Activated CD4-positive, alpha-beta T cell treated with anti-CD3 and anti-CD28 coated beads, Interleukin-2, amount 50 U/mL, for 16 hours (primary cell): ENCODE results near the gene RSAD2.
"Not testable (repeated sequence)": the region's sequence is repeated elsewhere in the genome, so short reads cannot be mapped to it uniquely, and the experiment has no call there.

Source experiments
- DNase-seq: peaks from one replicate; pipeline ENCODE4 v3.0.0-alpha.2; 2020

The RSAD2 gene

GRCh38 chr2:6877402-6878304 is at the start of gene RSAD2:
Gene RSAD2 (plus strand): TSS chr2:6877777. CDS start chr2:6877801, 24 bp downstream.
- peak; percentile 66 for DNase-seq

- DNase-seq, result peak; percentile 3
Observed at GRCh38 chr2:6828299-6828584, 49.3 kb upstream of the RSAD2 start.

GRCh38 chr2:6831229-6831628 is 46.3 kb upstream of the RSAD2 start:
- DNase-seq, result no peak

GRCh38 chr2:6832596-6833299 is 44.8 kb upstream of the RSAD2 start:
- DNase-seq, result no peak

GRCh38 chr2:6833300-6833604 is 44.3 kb upstream of the RSAD2 start:
- no peak for DNase-seq

- no peak for DNase-seq
Observed at GRCh38 chr2:6834163-6834562, 43.4 kb upstream of the RSAD2 start.

GRCh38 chr2:6835467-6835866 is 42.1 kb upstream of the RSAD2 start:
- peak; percentile 18 for DNase-seq

GRCh38 chr2:6838673-6839319 is 38.8 kb upstream of the RSAD2 start:
- DNase-seq, result no peak

- DNase-seq, result no peak
Observed at GRCh38 chr2:6841537-6842287, 35.9 kb upstream of the RSAD2 start.

- no peak for DNase-seq
Observed at GRCh38 chr2:6845312-6845711, 32.3 kb upstream of the RSAD2 start.

- DNase-seq, result no peak
Observed at GRCh38 chr2:6845903-6846302, 31.7 kb upstream of the RSAD2 start.

GRCh38 chr2:6846540-6846939 is 31.0 kb upstream of the RSAD2 start:
- DNase-seq, result no peak

- no peak for DNase-seq
Observed at GRCh38 chr2:6846967-6847681, 30.5 kb upstream of the RSAD2 start.

- no peak for DNase-seq
Observed at GRCh38 chr2:6852195-6852594, 25.4 kb upstream of the RSAD2 start.

- no peak for DNase-seq
Observed at GRCh38 chr2:6854416-6854815, 23.2 kb upstream of the RSAD2 start.

- no peak for DNase-seq
Observed at GRCh38 chr2:6855860-6856547, 21.6 kb upstream of the RSAD2 start.

- no peak for DNase-seq
Observed at GRCh38 chr2:6856548-6856920, 21.0 kb upstream of the RSAD2 start.

- DNase-seq, result not testable (repeated sequence)
Observed at GRCh38 chr2:6858466-6859027, 19.0 kb upstream of the RSAD2 start.

GRCh38 chr2:6860296-6860695 is 17.3 kb upstream of the RSAD2 start:
- no peak for DNase-seq

GRCh38 chr2:6863792-6864191 is 13.8 kb upstream of the RSAD2 start:
- no peak for DNase-seq

- DNase-seq, result no peak
Observed at GRCh38 chr2:6864231-6864754, 13.3 kb upstream of the RSAD2 start.
